ENCODE data around the gene OSBPL2. TPM values are rescaled to one million over a fixed set of nuclear protein-coding genes. Genes with fewer than 3 reads are reported as not detected.

Gene OSBPL2
- total RNA-seq, 4 donors from 2014 or later = 52.8 to 86.7 (median 64.2) TPM

DNA sequence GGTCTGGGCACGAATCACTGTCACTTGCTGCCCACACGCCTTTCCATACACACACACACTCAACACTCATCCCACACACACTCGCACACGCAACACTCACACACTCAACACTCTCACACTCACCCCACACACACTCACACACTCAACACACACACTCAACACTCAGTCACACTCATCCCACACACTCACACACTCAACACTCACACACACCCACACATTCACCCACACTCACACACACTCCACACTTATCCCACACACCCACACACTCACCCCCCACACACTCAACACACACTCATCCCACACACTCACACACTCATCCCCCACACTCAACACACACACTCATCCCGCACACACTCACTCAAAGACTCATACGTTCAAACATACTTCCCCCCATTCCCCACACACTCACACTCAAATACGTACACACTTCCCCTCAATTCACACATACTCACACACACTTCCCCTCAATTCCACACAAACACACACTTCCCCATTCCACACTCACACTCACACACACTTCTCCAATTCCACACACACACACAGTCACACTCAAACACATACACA is 9.3 kb upstream of the OSBPL2 start:
- DNase-seq = no peak
- Histone ChIP-seq H3K9me3 (no peaks in the 10 kb centered on the region), H3K36me3 (no peaks in the 10 kb centered on the region), H3K27ac (no peak overlapping the region), H3K4me3 (no peak overlapping the region), H3K4me1 (no peaks in the 10 kb centered on the region), H3K27me3 (no peaks in the 10 kb centered on the region)
- TF ChIP-seq POLR2A (IDR thresholded peaks at IDR 0.05) = no peak
- no peak for TF ChIP-seq CTCF (IDR thresholded peaks at IDR 0.05)

DNA sequence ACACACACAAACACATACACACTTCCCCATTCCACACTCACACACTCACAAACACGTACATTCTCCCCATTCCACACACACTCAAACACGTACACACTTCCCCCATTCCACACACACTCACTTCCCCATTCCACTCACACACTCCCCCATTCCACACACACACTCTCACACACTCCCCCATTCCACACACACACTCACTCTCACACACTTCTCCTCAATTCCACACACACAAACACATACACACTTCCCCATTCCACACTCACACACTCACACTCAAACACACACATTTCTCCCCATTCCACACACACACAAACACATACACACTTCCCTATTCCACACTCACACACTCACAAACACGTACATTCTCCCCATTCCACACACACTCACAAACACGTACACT is 8.7 kb upstream of the OSBPL2 start:
- Histone ChIP-seq H3K27me3 (no peaks in the 10 kb centered on the region), H3K4me3 (no peak overlapping the region), H3K4me1 (no peaks in the 10 kb centered on the region), H3K27ac (no peak overlapping the region), H3K9me3 (no peaks in the 10 kb centered on the region), H3K36me3 (no peaks in the 10 kb centered on the region)
- no peak for DNase-seq
- TF ChIP-seq POLR2A (IDR thresholded peaks at IDR 0.05) (no peak), CTCF (IDR thresholded peaks at IDR 0.05) (no peak)

DNA sequence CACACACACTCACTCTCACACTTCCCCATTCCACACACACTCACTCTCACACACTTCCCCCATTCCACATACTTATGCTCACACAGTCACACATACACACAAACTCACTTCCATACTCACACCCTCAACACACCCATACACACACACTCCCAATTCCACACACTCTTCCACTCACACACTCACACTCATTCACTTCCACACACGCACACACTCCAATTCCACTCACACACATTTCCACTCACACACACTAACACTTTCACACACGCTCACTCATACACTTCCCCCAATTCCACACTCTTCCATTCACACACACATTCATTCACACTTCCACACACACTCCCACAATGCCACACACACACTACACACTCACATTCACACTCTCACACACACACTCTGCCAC is 8.0 kb upstream of the OSBPL2 start:
- Histone ChIP-seq H3K27ac (no peak overlapping the region), H3K4me3 (no peak overlapping the region), H3K27me3 (no peaks in the 10 kb centered on the region), H3K4me1 (no peaks in the 10 kb centered on the region), H3K9me3 (no peaks in the 10 kb centered on the region), H3K36me3 (no peaks in the 10 kb centered on the region)
- TF ChIP-seq CTCF (IDR thresholded peaks at IDR 0.05) = no peak
- no peak for TF ChIP-seq POLR2A (IDR thresholded peaks at IDR 0.05)
- DNase-seq = no peak

DNA sequence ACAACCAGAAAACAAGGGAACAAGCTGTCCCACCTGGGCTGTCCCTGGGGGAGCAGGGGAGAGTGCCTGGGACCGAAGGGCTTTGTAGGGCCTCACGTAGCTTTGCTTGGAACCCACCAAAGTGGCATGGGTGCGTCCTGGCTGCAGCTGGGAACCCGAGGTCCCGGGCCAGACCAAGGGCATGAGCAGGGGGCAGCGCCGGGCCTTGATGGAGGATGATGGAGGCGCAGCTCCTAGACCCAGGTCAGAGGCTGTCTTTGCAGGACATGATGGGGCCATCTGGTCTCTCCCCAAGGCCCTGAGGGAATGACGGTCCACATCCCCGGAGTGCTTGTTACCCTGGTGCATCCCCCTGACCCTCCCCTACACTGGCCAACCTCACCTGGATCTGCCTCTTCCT is 7.6 kb upstream of the OSBPL2 start:
- no peak overlapping the region for H3K4me3 ChIP-seq
- H3K36me3 ChIP-seq = no peaks in the 10 kb centered on the region
- no peak for DNase-seq
- H3K9me3 ChIP-seq = no peaks in the 10 kb centered on the region
- H3K27me3 ChIP-seq = no peaks in the 10 kb centered on the region
- TF ChIP-seq CTCF (IDR thresholded peaks at IDR 0.05) = no peak
- no peak for TF ChIP-seq POLR2A (IDR thresholded peaks at IDR 0.05)
- H3K4me1 ChIP-seq = no peaks in the 10 kb centered on the region
- no peak overlapping the region for H3K27ac ChIP-seq

DNA sequence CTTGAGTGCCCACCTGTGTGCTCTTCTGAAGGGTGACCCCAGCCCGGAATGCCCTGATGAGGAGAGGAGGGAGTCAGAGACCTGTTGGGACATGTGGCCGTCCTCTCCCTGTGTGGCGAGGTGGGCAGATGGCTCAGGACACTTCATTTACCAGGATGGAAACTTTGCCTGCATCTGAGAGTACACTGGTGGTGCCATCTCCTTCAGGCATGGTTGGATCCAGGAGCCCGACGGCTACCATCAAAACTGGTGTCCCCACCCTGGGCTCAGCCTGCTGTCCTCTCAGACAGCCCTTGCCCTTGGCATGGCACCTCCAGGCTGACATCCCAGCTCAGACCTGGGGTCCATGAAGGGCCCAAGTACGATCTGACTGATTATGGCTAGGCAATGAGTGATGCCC is 7.0 kb upstream of the OSBPL2 start:
- no peak for TF ChIP-seq CTCF (IDR thresholded peaks at IDR 0.05)
- TF ChIP-seq POLR2A (IDR thresholded peaks at IDR 0.05) = no peak
- Histone ChIP-seq H3K4me3 (no peak overlapping the region), H3K36me3 (no peaks in the 10 kb centered on the region), H3K27ac (no peak overlapping the region), H3K4me1 (no peaks in the 10 kb centered on the region), H3K9me3 (no peaks in the 10 kb centered on the region), H3K27me3 (no peaks in the 10 kb centered on the region)
- no peak for DNase-seq

- H3K36me3 ChIP-seq = no peaks in the 10 kb centered on the region
- H3K4me1 ChIP-seq = peaks cover 0 to under 1% (median under 1%) of the 10 kb centered on the region in 4 donors
- H3K27ac ChIP-seq = no peak overlapping the region
- no peak for DNase-seq
- H3K9me3 ChIP-seq = no peaks in the 10 kb centered on the region
- H3K4me3 ChIP-seq = no peak overlapping the region
- TF ChIP-seq POLR2A (IDR thresholded peaks at IDR 0.05) (no peak), CTCF (IDR thresholded peaks at IDR 0.05) (no peak)
- H3K27me3 ChIP-seq = no peaks in the 10 kb centered on the region
These were observed 6.1 kb upstream of the OSBPL2 start for GRCh38 chr20:62232194-62232593.
